Activated CD8-positive, alpha-beta memory T cell treated with anti-CD3 and anti-CD28 coated beads, Interleukin-2, amount 10 ng/mL, durations not matched to agents 7 days and 5 days (primary cell): ENCODE data around the gene ATP8A1. TPM values are rescaled to one million over a fixed set of nuclear protein-coding genes. Genes with fewer than 3 reads are reported as not detected.
"Not testable (repeated sequence)": the region's sequence is repeated elsewhere in the genome, so short reads cannot be mapped to it uniquely, and the experiment has no call there.

Experiments
- ATAC-seq: fragments of 150-1000 bp; cut with Tn5 transposase; one replicate; pipeline ENCODE4 v1.10.0; 2021; ENCODE audit warnings: moderate library complexity
- CTCF ChIA-PET: fragments of 350-600 bp; sonication (Branson Sonifier 250); formaldehyde crosslinking; loops from one replicate; lab custom pipeline; 2021; ENCODE audit warnings: antibody characterized with exemption; lab: Charles Lee
- DNase-seq: peaks from one replicate; pipeline ENCODE4 v3.0.0-alpha.2; 2020
- H3K27ac Mint-ChIP-seq: one replicate; pipeline ENCODE4 v1.8.0; 2021; ENCODE audit warnings: mild to moderate bottlenecking, mixed read lengths
- H3K27me3 Mint-ChIP-seq: one replicate; pipeline ENCODE4 v1.8.0; 2021; ENCODE audit warnings: mixed read lengths
- H3K36me3 Mint-ChIP-seq: one replicate; pipeline ENCODE4 v1.8.0; 2021; ENCODE audit warnings: mild to moderate bottlenecking, mixed read lengths
- H3K4me1 Mint-ChIP-seq: one replicate; pipeline ENCODE4 v1.8.0; 2021; ENCODE audit warnings: mixed read lengths
- H3K4me3 Mint-ChIP-seq: one replicate; pipeline ENCODE4 v1.8.0; 2021; ENCODE audit warnings: mild to moderate bottlenecking, moderate library complexity, mixed read lengths
- H3K9me3 Mint-ChIP-seq: one replicate; pipeline ENCODE4 v1.8.0; 2022; ENCODE audit warnings: low read depth, mixed read lengths
- total RNA-seq, 2 experiments: library from RNA; stranded (reverse); gene quantifications; one replicate each; pipeline ENCODE4 v1.2.3, GENCODE V29; 2021

ATP8A1 gene
- total RNA-seq, result 10 to 100 TPM; 31.3 to 43.8 TPM

GRCh38 chr4:42656944-42657792, at the start of gene ATP8A1:
Gene ATP8A1, minus strand, starts transcription at chr4:42657105. Its CDS starts 232 bp downstream, at chr4:42656873.
- Mint-ChIP-seq H3K27ac (peak within 1 kb of the TSS; percentile 99), H3K9me3 (peaks cover 11% of the 10 kb centered on the region), H3K4me1 (peaks cover 34% of the 10 kb centered on the region), H3K27me3 (no peaks in the 10 kb centered on the region), H3K36me3 (peaks cover 24% of the 10 kb centered on the region), H3K4me3 (peak within 1 kb of the TSS; percentile 94)
- ATAC-seq, result peak; percentile 88
- peak; percentile 94 for DNase-seq
- CTCF ChIA-PET, result interaction anchor here (0.7 to 2.9 kb wide), 15 partner anchors 9 to 111 kb away, joined by 3 to 24 read pairs (median 4); no protein-coding TSS in a partner anchor

- CTCF ChIA-PET, result no interaction called here
- DNase-seq, result no peak
These were observed 49.2 kb upstream of the ATP8A1 start for GRCh38 chr4:42706086-42706485.

GRCh38 chr4:42703813-42704212, 46.9 kb upstream of the ATP8A1 start:
- peaks cover 5% of the 10 kb centered on the region for H3K9me3 Mint-ChIP-seq
- no peaks in the 10 kb centered on the region for H3K4me1 Mint-ChIP-seq
- no peaks in the 10 kb centered on the region for H3K36me3 Mint-ChIP-seq
- no peak overlapping the region for H3K27ac Mint-ChIP-seq
- no peak for DNase-seq
- CTCF ChIA-PET, result no interaction called here
- no peaks in the 10 kb centered on the region for H3K27me3 Mint-ChIP-seq
- no peak overlapping the region for H3K4me3 Mint-ChIP-seq
- no peak for ATAC-seq

More at GRCh38 chr4:42706086-42706485, 49.2 kb upstream of the ATP8A1 start:
- Mint-ChIP-seq H3K27me3 (no peaks in the 10 kb centered on the region), H3K4me3 (no peak overlapping the region), H3K36me3 (no peaks in the 10 kb centered on the region), H3K9me3 (peaks cover 3% of the 10 kb centered on the region), H3K27ac (no peak overlapping the region), H3K4me1 (no peaks in the 10 kb centered on the region)
- ATAC-seq, result no peak

DNA sequence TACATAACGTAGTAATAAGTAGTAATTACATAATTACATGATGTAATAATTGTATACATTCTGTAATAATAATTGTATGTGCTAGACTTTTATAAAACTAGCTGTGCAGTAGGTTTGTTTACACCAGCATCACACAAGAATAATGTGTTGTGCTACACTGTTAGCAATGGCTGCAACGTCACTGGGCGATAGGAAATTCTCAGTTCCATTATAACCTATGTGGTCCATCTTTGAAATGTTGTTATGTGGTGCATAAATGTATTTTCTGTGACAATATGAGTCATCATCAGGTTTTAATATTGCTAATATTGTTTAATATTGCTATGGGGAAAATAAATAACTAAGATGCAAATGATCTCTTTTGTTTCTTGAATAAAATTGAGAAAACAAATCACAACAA, 46.0 kb upstream of the ATP8A1 start:
- no peak for ATAC-seq

GRCh38 chr4:42701780-42702179, 44.9 kb upstream of the ATP8A1 start:
- H3K4me1 Mint-ChIP-seq, ATAC-seq, H3K9me3 Mint-ChIP-seq, H3K36me3 Mint-ChIP-seq, H3K4me3 Mint-ChIP-seq, CTCF ChIA-PET, DNase-seq, H3K27ac Mint-ChIP-seq, H3K27me3 Mint-ChIP-seq: not testable (repeated sequence)

More for the DNA sequence above, 46.0 kb upstream of the ATP8A1 start:
- no peak for DNase-seq
- CTCF ChIA-PET, result no interaction called here
- no peak overlapping the region for H3K4me3 Mint-ChIP-seq
- H3K27ac Mint-ChIP-seq, result no peak overlapping the region
- H3K9me3 Mint-ChIP-seq, result peaks cover 5% of the 10 kb centered on the region
- no peaks in the 10 kb centered on the region for H3K4me1 Mint-ChIP-seq
- H3K36me3 Mint-ChIP-seq, result no peaks in the 10 kb centered on the region
- no peaks in the 10 kb centered on the region for H3K27me3 Mint-ChIP-seq

GRCh38 chr4:42690537-42690936, 33.6 kb upstream of the ATP8A1 start:
- Mint-ChIP-seq H3K27ac (no peak overlapping the region), H3K9me3 (no peaks in the 10 kb centered on the region), H3K36me3 (peaks cover 1% of the 10 kb centered on the region), H3K4me1 (no peaks in the 10 kb centered on the region), H3K27me3 (no peaks in the 10 kb centered on the region), H3K4me3 (no peak overlapping the region)
- ATAC-seq, result no peak
- CTCF ChIA-PET, result no interaction called here
- no peak for DNase-seq

GRCh38 chr4:42683393-42683792, 26.5 kb upstream of the ATP8A1 start:
- Mint-ChIP-seq H3K4me1 (peaks cover 2% of the 10 kb centered on the region), H3K4me3 (no peak overlapping the region), H3K36me3 (peaks cover 6% of the 10 kb centered on the region), H3K9me3 (no peaks in the 10 kb centered on the region), H3K27ac (no peak overlapping the region), H3K27me3 (no peaks in the 10 kb centered on the region)
- ATAC-seq (no peak), DNase-seq (no peak)
- CTCF ChIA-PET, result interaction anchor here (1.0 kb wide), 1 partner anchor 11 kb away, joined by 4 read pairs; no protein-coding TSS in a partner anchor

DNA sequence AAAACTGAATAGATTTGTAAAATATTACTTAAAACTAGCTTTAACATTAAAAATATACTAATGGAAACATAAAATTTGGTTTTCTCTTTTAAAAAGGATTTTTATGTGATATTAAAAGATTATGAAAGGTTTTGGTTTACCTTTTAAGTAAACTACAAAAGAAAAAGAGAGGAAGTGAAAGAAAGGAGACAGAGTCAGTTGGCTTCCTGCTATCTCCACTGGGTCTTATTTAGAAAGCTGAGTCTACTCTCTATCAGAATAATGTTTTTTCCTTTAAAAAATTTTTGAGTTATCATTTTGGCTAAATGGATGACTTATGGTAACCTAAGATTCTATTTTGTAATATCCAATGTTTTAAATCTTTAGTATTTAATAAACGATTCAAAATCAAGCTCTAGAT, 21.6 kb upstream of the ATP8A1 start:
- Mint-ChIP-seq H3K36me3 (peaks cover 11% of the 10 kb centered on the region), H3K27ac (no peak overlapping the region), H3K4me3 (no peak overlapping the region), H3K9me3 (peaks cover 3% of the 10 kb centered on the region), H3K4me1 (peaks cover 16% of the 10 kb centered on the region), H3K27me3 (no peaks in the 10 kb centered on the region)
- CTCF ChIA-PET, result interaction anchor here (1.2 kb wide), 1 partner anchor 11 kb away, joined by 3 read pairs; no protein-coding TSS in a partner anchor
- ATAC-seq, result no peak
- DNase-seq, result no peak

DNA sequence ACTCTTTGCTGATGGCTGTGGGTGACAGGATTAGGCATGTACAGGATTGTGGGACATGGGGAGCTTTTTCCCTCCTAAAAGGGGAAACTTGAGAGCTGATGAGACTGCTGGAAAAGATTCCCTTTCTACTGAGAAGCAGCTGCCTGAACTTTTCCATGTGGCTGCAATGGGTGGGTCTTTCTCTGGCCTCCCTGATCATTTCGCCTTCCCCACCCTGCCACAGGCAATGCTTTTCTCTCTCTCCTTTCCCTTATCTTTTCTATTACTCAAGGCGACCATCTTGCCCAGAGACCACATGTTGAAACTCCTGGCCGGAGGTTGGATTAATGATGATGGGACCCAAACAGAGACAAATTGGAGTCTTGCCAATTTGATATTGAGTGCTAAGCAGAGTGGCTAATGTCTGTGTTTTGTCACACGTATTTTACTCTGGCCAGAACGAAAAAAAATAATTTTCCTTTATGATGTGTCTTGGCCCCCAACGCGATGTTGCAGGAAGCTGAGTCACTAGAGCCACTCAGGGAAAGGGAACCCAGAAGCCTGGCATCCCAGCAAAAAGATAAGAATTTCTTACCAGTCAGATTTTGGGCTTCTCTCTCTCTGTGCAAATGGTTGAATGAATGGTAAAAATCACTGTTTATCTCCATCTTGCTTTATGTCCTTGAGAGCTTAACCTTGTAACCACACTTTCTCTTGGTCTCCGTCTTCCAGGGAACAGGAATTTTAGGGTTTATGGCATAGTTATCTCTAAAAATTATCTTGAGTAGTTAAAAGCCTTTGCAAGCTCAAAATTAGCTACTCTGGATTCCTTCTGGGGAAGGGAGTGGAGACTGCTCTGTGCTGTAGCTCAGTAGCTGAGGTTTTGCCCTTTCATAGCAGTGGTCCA, 19.4 kb upstream of the ATP8A1 start:
- peaks cover 37% of the 10 kb centered on the region for H3K4me1 Mint-ChIP-seq
- H3K36me3 Mint-ChIP-seq, result peaks cover 12% of the 10 kb centered on the region
- H3K4me3 Mint-ChIP-seq, result peak overlapping the region; percentile 57
- CTCF ChIA-PET, result no interaction called here
- no peaks in the 10 kb centered on the region for H3K27me3 Mint-ChIP-seq
- H3K27ac Mint-ChIP-seq, result peak overlapping the region; percentile 55
- H3K9me3 Mint-ChIP-seq, result peaks cover 3% of the 10 kb centered on the region
- DNase-seq (no peak), ATAC-seq (no peak)

GRCh38 chr4:42673082-42673425, 16.1 kb upstream of the ATP8A1 start:
- no peak for ATAC-seq
- peaks cover 3% of the 10 kb centered on the region for H3K9me3 Mint-ChIP-seq
- DNase-seq, result peak; percentile 58
- no peaks in the 10 kb centered on the region for H3K27me3 Mint-ChIP-seq
- H3K4me1 Mint-ChIP-seq, result peaks cover 52% of the 10 kb centered on the region
- peak overlapping the region; percentile 31 for H3K4me3 Mint-ChIP-seq
- CTCF ChIA-PET, result interaction anchor here (1.0 to 2.1 kb wide), 5 partner anchors 10 to 32 kb away, joined by 3 to 18 read pairs (median 4); partner anchors contain the start of gene ATP8A1
- peaks cover 17% of the 10 kb centered on the region for H3K36me3 Mint-ChIP-seq
- H3K27ac Mint-ChIP-seq, result peak overlapping the region; percentile 94

GRCh38 chr4:42672359-42673081, 15.6 kb upstream of the ATP8A1 start:
- Mint-ChIP-seq H3K27me3 (no peaks in the 10 kb centered on the region), H3K4me1 (peaks cover 50% of the 10 kb centered on the region), H3K9me3 (peaks cover 3% of the 10 kb centered on the region), H3K36me3 (peaks cover 16% of the 10 kb centered on the region), H3K4me3 (peak overlapping the region; percentile 58), H3K27ac (peak overlapping the region; percentile 94)
- ATAC-seq (peak; percentile 31), DNase-seq (no peak)
- CTCF ChIA-PET, result interaction anchor here (0.7 to 2.1 kb wide), 8 partner anchors 10 to 31 kb away, joined by 3 to 18 read pairs (median 3); partner anchors contain the start of gene ATP8A1

GRCh38 chr4:42671431-42672194, 14.7 kb upstream of the ATP8A1 start:
- Mint-ChIP-seq H3K27ac (peak overlapping the region; percentile 94), H3K4me3 (peak overlapping the region; percentile 58), H3K27me3 (no peaks in the 10 kb centered on the region), H3K9me3 (peaks cover 3% of the 10 kb centered on the region), H3K36me3 (peaks cover 16% of the 10 kb centered on the region), H3K4me1 (peaks cover 50% of the 10 kb centered on the region)
- peak; percentile 95 for ATAC-seq
- CTCF ChIA-PET, result interaction anchor here (1.1 to 4.5 kb wide), 5 partner anchors 9 to 28 kb away, joined by 3 to 24 read pairs (median 4); partner anchors contain the start of gene ATP8A1
- DNase-seq, result peak; percentile 87
